Heart left ventricle (tissue), 13 donors: Measurements from ENCODE around the gene CADM2.

Experiments used
- CTCF ChIP-seq, 12 donors: fragments of 200-600 bp; sonication (generic) in 4 of 12; IDR thresholded peaks; one replicate each; pipeline versions ENCODE4 v1.5.0 to v1.8.0; 2018 to 2022; ENCODE audit warnings: antibody characterized with exemption in 12 of 12, mild to moderate bottlenecking in 5 of 12
- POLR2A ChIP-seq, 2 donors: fragments of 450-650 bp; IDR thresholded peaks; one replicate each; pipeline ENCODE4 v1.6.1; 2017; ENCODE audit warnings: antibody characterized with exemption in 2 of 2, mild to moderate bottlenecking in 2 of 2, moderate library complexity in 2 of 2
- donor health status: ischemic (EF 13 %, LVEDD 7.1; RV severe dilation, severe dysfunction).
- donor health status: DM: no; HTN: yes; CAD: no.
- donor health status: DM: no; HTN: no; CAD: no.
- donor health status: ischemic (EF 25% LVEDD 6.9; RV normal size, moderate dysfunction).
- donor health status: ischemic (EF 25% LVEDD 5.7; RV mildly dilated, moderate dysfunction).
- donor health status: ischemic (EF 35%, LVEDD 5.7; RV mildly dilated, moderate dysfunction).
- donor health status: nonischemic (EF 11% LVEDD 7.7; RV severe dilation, severe dysfunction).
- donor health status: DM: yes; HTN: yes; CAD: no.
- donor health status: PGD.
- donor health status: ischemic (EF 29% LVEDD 5.4; RV normal size, mild dysfunction).
- donor health status: nonischemic (EF 23%, LVEDD 6.1; RV moderate dilation, normal function).

- TF ChIP-seq CTCF (IDR thresholded peaks at IDR 0.05) (no peak), POLR2A (IDR thresholded peaks at IDR 0.05) (no peak)
These were observed 1092.3 kb downstream of the CADM2 start for GRCh38 chr3:86051058-86051457.
